ENCODE data around the gene TUBAL3.

Gene TUBAL3

DNA sequence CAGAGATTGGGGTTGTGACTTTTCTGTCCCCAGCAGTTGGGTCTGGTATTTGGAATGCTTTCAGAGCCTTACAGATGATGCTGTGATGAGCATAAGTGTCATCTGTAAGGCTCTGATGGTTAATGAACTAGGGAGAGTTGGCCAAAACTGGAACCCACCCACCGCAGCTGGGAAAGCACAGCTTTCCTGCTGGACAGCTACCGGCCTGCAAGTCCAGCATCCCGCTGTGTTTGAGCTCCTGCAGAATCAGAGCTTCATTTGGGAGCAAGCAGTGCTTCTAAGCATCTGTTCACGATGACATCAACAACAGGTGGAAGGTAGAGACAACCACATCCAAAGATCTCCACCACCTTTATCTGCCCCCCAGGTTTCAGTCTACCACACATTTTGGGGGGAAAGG is 28.2 kb downstream of the TUBAL3 start:
- no peak for TF ChIP-seq EZH2phosphoT487 (IDR thresholded peaks at IDR 0.05; ENCODE audit: borderline replicate concordance)
- TF ChIP-seq, protein P1, sequence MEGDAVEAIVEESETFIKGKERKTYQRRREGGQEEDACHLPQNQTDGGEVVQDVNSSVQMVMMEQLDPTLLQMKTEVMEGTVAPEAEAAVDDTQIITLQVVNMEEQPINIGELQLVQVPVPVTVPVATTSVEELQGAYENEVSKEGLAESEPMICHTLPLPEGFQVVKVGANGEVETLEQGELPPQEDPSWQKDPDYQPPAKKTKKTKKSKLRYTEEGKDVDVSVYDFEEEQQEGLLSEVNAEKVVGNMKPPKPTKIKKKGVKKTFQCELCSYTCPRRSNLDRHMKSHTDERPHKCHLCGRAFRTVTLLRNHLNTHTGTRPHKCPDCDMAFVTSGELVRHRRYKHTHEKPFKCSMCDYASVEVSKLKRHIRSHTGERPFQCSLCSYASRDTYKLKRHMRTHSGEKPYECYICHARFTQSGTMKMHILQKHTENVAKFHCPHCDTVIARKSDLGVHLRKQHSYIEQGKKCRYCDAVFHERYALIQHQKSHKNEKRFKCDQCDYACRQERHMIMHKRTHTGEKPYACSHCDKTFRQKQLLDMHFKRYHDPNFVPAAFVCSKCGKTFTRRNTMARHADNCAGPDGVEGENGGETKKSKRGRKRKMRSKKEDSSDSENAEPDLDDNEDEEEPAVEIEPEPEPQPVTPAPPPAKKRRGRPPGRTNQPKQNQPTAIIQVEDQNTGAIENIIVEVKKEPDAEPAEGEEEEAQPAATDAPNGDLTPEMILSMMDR (conservative IDR thresholded peaks at IDR 0.05; ENCODE audit: low read length) = no peak
- Histone ChIP-seq H3K9me3 (ENCODE audit: insufficient read depth, low read depth, low read length) (no peaks in the 10 kb centered on the region), H3K4me1 (ENCODE audit: insufficient read depth, low read length, poor library complexity, severe bottlenecking) (no peaks in the 10 kb centered on the region), H3K27me3 (ENCODE audit: insufficient read depth, low read length, poor library complexity, severe bottlenecking) (peaks cover 5% of the 10 kb centered on the region), H3K9ac (ENCODE audit: low read depth, low read length, poor library complexity, severe bottlenecking) (no peak overlapping the region), H3K4me2 (ENCODE audit: low read depth, low read length, poor library complexity, severe bottlenecking) (no peak overlapping the region), H2AFZ (ENCODE audit: low read length) (no peak overlapping the region), H3K79me2 (ENCODE audit: insufficient read depth, low read length) (no peaks in the 10 kb centered on the region), H4K20me1 (ENCODE audit: insufficient read depth, low read length, poor library complexity, severe bottlenecking) (no peaks in the 10 kb centered on the region), H3K9me2 (replicated peaks; ENCODE audit: low read depth, low read length) (no peaks in the 10 kb centered on the region), H3K36me3 (ENCODE audit: insufficient read depth, low read length) (no peaks in the 10 kb centered on the region), H3F3A (ENCODE audit: low read depth) (no peaks in the 10 kb centered on the region), H3K4me3 (ENCODE audit: low read length, poor library complexity, severe bottlenecking) (no peak overlapping the region)

DNA sequence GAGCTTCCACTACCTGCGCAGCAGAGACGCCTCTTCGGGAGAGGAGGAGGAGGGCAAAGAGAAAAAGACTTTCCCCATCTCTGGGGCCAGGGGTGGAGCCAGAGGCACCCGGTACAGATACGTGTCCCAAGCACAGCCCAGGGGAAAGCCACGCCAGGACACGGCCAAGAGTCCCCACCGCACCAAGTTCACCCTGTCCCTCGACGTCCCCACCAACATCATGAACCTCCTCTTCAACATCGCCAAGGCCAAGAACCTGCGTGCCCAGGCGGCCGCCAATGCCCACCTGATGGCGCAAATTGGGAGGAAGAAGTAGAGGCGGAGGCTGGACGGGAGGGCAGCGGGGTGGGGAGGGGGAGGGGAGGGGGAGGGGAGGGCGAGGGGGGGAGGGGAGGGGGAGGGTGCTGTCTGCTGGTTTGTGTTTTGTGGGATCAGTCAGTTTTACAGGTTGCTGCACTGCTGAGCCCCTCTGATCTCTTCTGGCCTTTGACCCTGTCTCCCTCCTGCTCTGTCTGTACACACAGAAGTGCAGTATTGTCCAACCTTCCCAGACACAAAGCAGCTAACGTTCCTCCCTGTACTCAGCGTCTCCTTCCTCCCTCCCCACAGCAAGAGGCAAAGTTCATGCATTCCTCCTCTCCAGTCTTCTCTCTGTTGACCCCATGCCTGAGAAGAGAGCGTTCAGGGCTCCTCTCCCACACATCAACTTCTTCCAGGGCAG is 30.6 kb downstream of the TUBAL3 start:
- Histone ChIP-seq H3K9ac (ENCODE audit: low read depth, low read length, poor library complexity, severe bottlenecking) (no peak overlapping the region), H3K4me2 (ENCODE audit: low read depth, low read length, poor library complexity, severe bottlenecking) (no peak overlapping the region), H3K36me3 (ENCODE audit: insufficient read depth, low read length) (no peaks in the 10 kb centered on the region), H4K20me1 (ENCODE audit: insufficient read depth, low read length, poor library complexity, severe bottlenecking) (no peaks in the 10 kb centered on the region), H3K79me2 (ENCODE audit: insufficient read depth, low read length) (no peaks in the 10 kb centered on the region), H3K9me3 (ENCODE audit: insufficient read depth, low read depth, low read length) (no peaks in the 10 kb centered on the region), H2AFZ (ENCODE audit: low read length) (no peak overlapping the region), H3K4me1 (ENCODE audit: insufficient read depth, low read length, poor library complexity, severe bottlenecking) (no peaks in the 10 kb centered on the region), H3K27me3 (ENCODE audit: insufficient read depth, low read length, poor library complexity, severe bottlenecking) (no peaks in the 10 kb centered on the region), H3K4me3 (ENCODE audit: low read length, poor library complexity, severe bottlenecking) (no peak overlapping the region), H3F3A (ENCODE audit: low read depth) (peaks cover 10% of the 10 kb centered on the region; the same call in 1 of the 2 replicates), H3K9me2 (replicated peaks; ENCODE audit: low read depth, low read length) (no peaks in the 10 kb centered on the region)
- no peak for TF ChIP-seq EZH2phosphoT487 (IDR thresholded peaks at IDR 0.05; ENCODE audit: borderline replicate concordance)
- TF ChIP-seq, protein P1 (conservative IDR thresholded peaks at IDR 0.05; ENCODE audit: low read length) = no peak

DNA sequence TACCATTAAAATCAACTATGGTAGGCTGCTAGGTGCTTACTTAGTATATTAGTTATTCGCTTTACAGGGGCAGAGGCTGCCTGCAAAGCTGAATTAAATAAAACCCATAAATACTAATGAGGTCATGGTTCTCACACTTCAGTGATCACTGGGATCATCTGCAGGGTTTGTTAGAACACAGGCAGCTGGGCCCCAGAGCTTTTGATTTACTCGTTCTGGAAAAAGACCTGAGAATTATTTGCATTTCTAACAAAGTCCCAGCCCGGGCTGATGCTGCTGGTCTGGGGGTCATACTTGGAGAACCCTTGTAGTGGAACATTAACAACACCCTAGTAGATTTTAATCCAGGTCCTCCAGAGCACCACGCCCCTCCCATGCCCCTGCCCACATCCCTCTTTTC is 31.3 kb downstream of the TUBAL3 start:
- H3K4me2 ChIP-seq (ENCODE audit: low read depth, low read length, poor library complexity, severe bottlenecking) = no peak overlapping the region
- no peaks in the 10 kb centered on the region for H3K9me3 ChIP-seq (ENCODE audit: insufficient read depth, low read depth, low read length)
- peaks cover 10% of the 10 kb centered on the region; the same call in 1 of the 2 replicates for H3F3A ChIP-seq (ENCODE audit: low read depth)
- no peak overlapping the region for H3K9ac ChIP-seq (ENCODE audit: low read depth, low read length, poor library complexity, severe bottlenecking)
- H3K36me3 ChIP-seq (ENCODE audit: insufficient read depth, low read length) = no peaks in the 10 kb centered on the region
- no peaks in the 10 kb centered on the region for H3K9me2 ChIP-seq (replicated peaks; ENCODE audit: low read depth, low read length)
- no peak overlapping the region for H3K4me3 ChIP-seq (ENCODE audit: low read length, poor library complexity, severe bottlenecking)
- H3K27me3 ChIP-seq (ENCODE audit: insufficient read depth, low read length, poor library complexity, severe bottlenecking) = no peaks in the 10 kb centered on the region
- no peaks in the 10 kb centered on the region for H4K20me1 ChIP-seq (ENCODE audit: insufficient read depth, low read length, poor library complexity, severe bottlenecking)
- no peak overlapping the region for H2AFZ ChIP-seq (ENCODE audit: low read length)
- TF ChIP-seq EZH2phosphoT487 (IDR thresholded peaks at IDR 0.05; ENCODE audit: borderline replicate concordance) = no peak
- TF ChIP-seq, protein P1 (conservative IDR thresholded peaks at IDR 0.05; ENCODE audit: low read length) = no peak
- H3K4me1 ChIP-seq (ENCODE audit: insufficient read depth, low read length, poor library complexity, severe bottlenecking) = no peaks in the 10 kb centered on the region
- H3K79me2 ChIP-seq (ENCODE audit: insufficient read depth, low read length) = no peaks in the 10 kb centered on the region
